ENCODE measurements around the gene CAPZB.

GRCh38 chr1:19465650-19466049 lies 19.7 kb downstream of the CAPZB start:
- TF ChIP-seq CTCF (IDR thresholded peaks at IDR 0.05; ENCODE audit: low read depth, low read length) (no peak), POLR2A (IDR thresholded peaks at IDR 0.05; ENCODE audit: extremely low read depth, insufficient read length) (no peak), MYC (IDR thresholded peaks at IDR 0.05; ENCODE audit: low read depth, low read length) (no peak)

All from NB4 (cell line).